Esophagus muscularis mucosa (tissue), 4 donors: ENCODE results near the gene MPEG1. TPM values are rescaled to one million over a fixed set of nuclear protein-coding genes. Genes with fewer than 3 reads are reported as not detected.
A peak's percentile ranks its signal among the peaks of the same experiment; 100 is the strongest.

Experiments used
- DNase-seq: peaks from one replicate; pipeline ENCODE4 v3.0.0-alpha.2; 2017; ENCODE audit errors: extremely low spot score
- H3K27ac ChIP-seq, 4 donors: fragments of 200-600 bp; sonication (generic); replicated peaks in 1 of 4; 1 replicate in 3 of 4; 2 replicates in 1 of 4; pipeline ENCODE4 v1.5.1; 2016 to 2019; ENCODE audit warnings: mild to moderate bottlenecking in 1 of 4
- H3K27me3 ChIP-seq, 4 donors: fragments of 200-600 bp; sonication (generic); one replicate each; pipeline versions ENCODE4 v1.5.1 to v1.6.0; 2016 to 2019
- H3K36me3 ChIP-seq, 4 donors: fragments of 200-600 bp; sonication (generic); one replicate each; pipeline ENCODE4 v1.5.1; 2016 to 2019
- H3K4me1 ChIP-seq, 4 donors: fragments of 200-600 bp; sonication (generic); one replicate each; pipeline ENCODE4 v1.5.1; 2016 to 2019
- H3K4me3 ChIP-seq, 4 donors: fragments of 200-600 bp; sonication (generic); 1 replicate in 2 of 4; 2 replicates in 2 of 4; pipeline ENCODE4 v1.5.1; 2016 to 2019; ENCODE audit warnings: mild to moderate bottlenecking in 4 of 4, moderate library complexity in 1 of 4
- H3K9me3 ChIP-seq, 4 donors: fragments of 200-600 bp; sonication (generic); 1 replicate in 3 of 4; 2 replicates in 1 of 4; pipeline ENCODE4 v1.5.1; 2016 to 2019
- EP300 ChIP-seq: sonication (generic); formaldehyde crosslinking; IDR thresholded peaks from one replicate; pipeline ENCODE4 v1.6.1; 2017; ENCODE audit warnings: antibody characterized with exemption
- POLR2A ChIP-seq: fragments of 450-650 bp; IDR thresholded peaks from one replicate; pipeline ENCODE4 v1.6.1; 2017; ENCODE audit warnings: antibody characterized with exemption, moderate library complexity, mild to moderate bottlenecking, low read depth
- POLR2AphosphoS5 ChIP-seq, 2 donors: sonication (generic); formaldehyde crosslinking; IDR thresholded peaks; one replicate each; pipeline ENCODE4 v1.6.1; 2017; ENCODE audit warnings: antibody characterized with exemption in 2 of 2
- WGBS: methylation state at CpG from one replicate; pipeline ENCODE4 v1.1.5; 2018; 5-methylcytosine and 5-hydroxymethylcytosine counted together
- intact Hi-C: fragments of 100-400 bp; cut with DNase I; formaldehyde crosslinking; loops from one replicate; pipeline ENCODE4 v1.15.1; 2023
- total RNA-seq, 4 donors: library from RNA; depleted of rRNA; stranded (reverse); fragments of >200 nt; gene quantifications; one replicate each; pipeline versions ENCODE4 v1.1.0 to v1.2.1, GENCODE V29; 2016
- TF ChIP-seq, protein P1 (sequence below), 3 experiments: fragments of 200-600 bp in 2 of 3; fragments of 450-650 bp in 1 of 3; sonication (generic) in 2 of 3; IDR thresholded peaks; one replicate each; pipeline ENCODE4 v1.5.1; 2017 to 2019; ENCODE audit warnings: antibody characterized with exemption in 3 of 3, mild to moderate bottlenecking in 2 of 3, moderate library complexity in 1 of 3

Gene MPEG1
- total RNA-seq, 4 donors from 2014 or later = 10.1 to 36.1 (median 14.8) TPM

DNA sequence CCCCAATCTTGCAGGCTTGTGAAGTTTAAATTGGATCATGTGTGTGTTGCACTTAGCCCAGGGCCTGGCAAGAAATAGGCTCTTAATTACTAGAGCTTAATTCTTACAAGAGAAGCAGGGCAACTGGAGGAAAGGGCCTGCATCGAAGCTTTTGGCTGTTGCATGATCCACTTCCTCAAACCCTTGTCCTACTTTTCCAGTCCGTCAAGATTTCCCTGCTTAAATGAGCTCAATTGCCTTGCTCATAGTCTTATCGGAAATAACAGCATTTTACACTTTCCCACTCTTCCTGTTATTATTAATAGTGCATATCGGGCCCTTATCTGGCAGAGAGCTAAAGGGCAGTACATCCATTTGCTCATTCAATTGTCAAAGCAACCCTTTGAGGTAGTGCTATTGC lies 22.7 kb downstream of the MPEG1 start:
- no peak overlapping the region for H3K4me3 ChIP-seq
- H3K27ac ChIP-seq = no peak overlapping the region
- H3K9me3 ChIP-seq = no peaks in the 10 kb centered on the region
- peaks cover 0 to 35% (median 24%) of the 10 kb centered on the region in 4 donors for H3K36me3 ChIP-seq
- intact Hi-C loops = no loop called here
- 50% methylated on average over 4 of the region's 4 CpGs for WGBS
- DNase-seq = no peak
- TF ChIP-seq POLR2A = no peak
- no peak for TF ChIP-seq EP300
- H3K4me1 ChIP-seq = peaks cover 7 to 34% (median 24%) of the 10 kb centered on the region in 4 donors
- no peaks in the 10 kb centered on the region for H3K27me3 ChIP-seq

DNA sequence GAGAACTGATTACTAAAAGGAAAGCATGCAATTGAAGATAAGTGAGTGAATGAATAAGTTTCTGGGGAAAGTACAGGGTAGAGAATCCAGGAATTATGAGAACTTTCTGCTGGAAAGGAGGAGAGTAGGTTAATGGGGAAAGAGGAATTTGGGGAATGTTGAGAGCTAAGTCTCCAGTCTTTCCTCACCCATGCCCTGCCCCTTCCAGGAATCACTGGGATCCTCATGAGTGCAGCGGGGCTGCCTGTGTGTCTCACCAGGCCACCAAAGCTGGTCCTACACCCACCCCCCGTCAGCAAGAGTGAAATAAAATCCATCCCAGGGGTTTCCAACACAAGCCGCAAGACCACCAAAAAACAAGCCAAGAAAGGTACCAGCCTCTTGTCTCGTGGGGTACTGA lies 23.8 kb downstream of the MPEG1 start:
- Histone ChIP-seq H3K9me3 (no peaks in the 10 kb centered on the region), H3K27me3 (no peaks in the 10 kb centered on the region), H3K27ac (no peak overlapping the region), H3K4me3 (no peak overlapping the region), H3K36me3 (peaks cover 0 to 27% (median 17%) of the 10 kb centered on the region in 4 donors), H3K4me1 (peaks cover 7 to 42% (median 26%) of the 10 kb centered on the region in 4 donors)
- DNase-seq = no peak
- WGBS = 78% methylated on average over 4 of the region's 4 CpGs
- no peak for TF ChIP-seq EP300
- TF ChIP-seq, protein P1, sequence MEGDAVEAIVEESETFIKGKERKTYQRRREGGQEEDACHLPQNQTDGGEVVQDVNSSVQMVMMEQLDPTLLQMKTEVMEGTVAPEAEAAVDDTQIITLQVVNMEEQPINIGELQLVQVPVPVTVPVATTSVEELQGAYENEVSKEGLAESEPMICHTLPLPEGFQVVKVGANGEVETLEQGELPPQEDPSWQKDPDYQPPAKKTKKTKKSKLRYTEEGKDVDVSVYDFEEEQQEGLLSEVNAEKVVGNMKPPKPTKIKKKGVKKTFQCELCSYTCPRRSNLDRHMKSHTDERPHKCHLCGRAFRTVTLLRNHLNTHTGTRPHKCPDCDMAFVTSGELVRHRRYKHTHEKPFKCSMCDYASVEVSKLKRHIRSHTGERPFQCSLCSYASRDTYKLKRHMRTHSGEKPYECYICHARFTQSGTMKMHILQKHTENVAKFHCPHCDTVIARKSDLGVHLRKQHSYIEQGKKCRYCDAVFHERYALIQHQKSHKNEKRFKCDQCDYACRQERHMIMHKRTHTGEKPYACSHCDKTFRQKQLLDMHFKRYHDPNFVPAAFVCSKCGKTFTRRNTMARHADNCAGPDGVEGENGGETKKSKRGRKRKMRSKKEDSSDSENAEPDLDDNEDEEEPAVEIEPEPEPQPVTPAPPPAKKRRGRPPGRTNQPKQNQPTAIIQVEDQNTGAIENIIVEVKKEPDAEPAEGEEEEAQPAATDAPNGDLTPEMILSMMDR (IDR thresholded peaks at IDR 0.05) = no peak
- intact Hi-C loops = no loop called here

DNA sequence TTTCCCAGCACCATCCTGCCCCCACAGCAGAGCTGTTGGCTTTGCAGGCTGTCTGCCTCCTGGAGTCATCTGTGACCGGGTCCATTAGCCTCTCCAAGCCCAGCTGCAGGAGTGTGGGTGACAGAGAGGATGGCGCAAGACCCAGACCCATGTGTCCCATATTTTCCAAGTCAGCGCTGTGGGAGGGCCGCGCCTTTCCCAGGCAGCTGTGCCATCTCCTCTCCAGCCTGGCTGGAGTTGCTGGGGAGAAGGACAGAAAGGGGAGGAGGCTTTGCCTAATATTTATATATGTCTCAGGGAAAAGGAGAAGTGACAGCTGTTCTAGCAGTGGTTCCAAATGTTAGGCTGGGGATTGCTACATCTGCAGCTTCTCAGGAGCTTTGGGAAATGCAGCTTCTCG lies 25.1 kb downstream of the MPEG1 start:
- TF ChIP-seq EP300 (no peak), POLR2AphosphoS5 (IDR thresholded peaks at IDR 0.05) (peak; percentile 55 to 63)
- peak; percentile 95 for DNase-seq
- intact Hi-C loops = no loop called here
- H3K27ac ChIP-seq = peak overlapping the region in 2 of 4 donors; percentile 5 to 28
- H3K4me3 ChIP-seq = no peak overlapping the region
- no peaks in the 10 kb centered on the region for H3K27me3 ChIP-seq
- 74% methylated on average over 6 of the region's 6 CpGs for WGBS
- peaks cover 0 to 21% (median 14%) of the 10 kb centered on the region in 4 donors for H3K36me3 ChIP-seq
- H3K4me1 ChIP-seq = peaks cover 7 to 50% (median 30%) of the 10 kb centered on the region in 4 donors
- H3K9me3 ChIP-seq = no peaks in the 10 kb centered on the region

DNA sequence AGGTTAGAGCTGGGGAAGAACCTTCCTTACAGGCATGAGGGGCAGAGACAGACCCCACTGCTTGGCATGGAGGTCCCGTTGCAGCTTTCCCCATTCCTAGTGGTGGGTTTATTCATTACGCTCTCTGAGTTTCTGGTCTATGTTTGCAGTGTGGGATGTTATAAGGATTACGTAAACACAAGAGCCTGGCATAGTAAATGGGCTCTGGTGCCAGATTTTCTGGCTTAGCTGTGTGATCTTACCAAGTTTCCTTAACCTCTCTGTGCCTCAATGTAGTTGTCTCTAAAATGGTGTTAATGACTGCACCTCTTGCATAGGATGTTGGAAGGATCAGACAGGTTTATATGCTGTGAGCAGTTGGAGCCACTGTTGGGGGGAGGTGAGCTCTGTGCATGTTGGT lies 25.7 kb downstream of the MPEG1 start:
- peak overlapping the region in 3 of 4 donors; percentile 1 to 28 (median 5) for H3K27ac ChIP-seq
- H3K4me1 ChIP-seq = peaks cover 7 to 50% (median 30%) of the 10 kb centered on the region in 4 donors
- H3K9me3 ChIP-seq = no peaks in the 10 kb centered on the region
- H3K4me3 ChIP-seq = no peak overlapping the region
- no peak for DNase-seq
- no peaks in the 10 kb centered on the region for H3K27me3 ChIP-seq
- H3K36me3 ChIP-seq = peaks cover 0 to 21% (median 13%) of the 10 kb centered on the region in 4 donors
- TF ChIP-seq, protein P1 (IDR thresholded peaks at IDR 0.05) = no peak
- no peak for TF ChIP-seq EP300
- TF ChIP-seq POLR2A = no peak
- no peak for TF ChIP-seq POLR2AphosphoS5 (IDR thresholded peaks at IDR 0.05)
- intact Hi-C loops = no loop called here
- WGBS = 88% methylated on average over 3 of the region's 3 CpGs

DNA sequence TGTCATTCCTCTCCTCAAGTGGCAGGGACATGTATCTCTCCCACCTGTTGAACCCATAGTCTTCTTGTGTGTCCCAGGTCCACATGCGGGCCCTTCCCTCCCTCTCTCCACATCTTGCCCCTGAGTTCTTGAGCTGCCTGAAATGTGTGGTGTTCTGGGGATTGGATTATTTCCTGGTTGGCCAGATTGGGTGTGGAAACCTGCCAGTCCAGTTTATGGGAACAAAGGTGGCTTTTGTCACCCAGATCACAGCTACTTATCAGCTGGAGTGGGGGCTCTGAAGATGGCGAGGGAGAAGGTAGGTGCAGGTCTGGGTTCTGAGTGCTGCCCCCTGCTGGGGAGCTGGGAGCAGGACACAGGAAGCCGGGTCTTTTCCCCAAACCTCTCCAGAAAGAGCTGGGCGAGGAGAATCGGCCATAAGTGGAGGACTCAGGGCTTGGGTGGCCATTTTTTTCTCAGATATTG lies 26.6 kb downstream of the MPEG1 start:
- Histone ChIP-seq H3K36me3 (peaks cover 3 to 19% (median 12%) of the 10 kb centered on the region in 4 donors), H3K4me1 (peaks cover 7 to 50% (median 30%) of the 10 kb centered on the region in 4 donors), H3K27me3 (no peaks in the 10 kb centered on the region), H3K4me3 (no peak overlapping the region), H3K27ac (peak overlapping the region in 1 of 4 donors; percentile 28), H3K9me3 (no peaks in the 10 kb centered on the region)
- TF ChIP-seq, protein P1 (IDR thresholded peaks at IDR 0.05) = peak; percentile 25 to 43 (median 30)
- TF ChIP-seq POLR2A = no peak
- intact Hi-C loops = no loop called here
- WGBS = 78% methylated on average over 5 of the region's 5 CpGs
- no peak for DNase-seq
